Hepatocyte (in vitro differentiated cells): ENCODE data around the gene BICDL2. TPM values are rescaled to one million over a fixed set of nuclear protein-coding genes. Genes with fewer than 3 reads are reported as not detected.

Experiments
- DNase-seq: peaks from one replicate; pipeline ENCODE4 v3.0.0-alpha.2; 2016; ENCODE audit warnings: low spot score
- H2AFZ ChIP-seq: fragments of 200-600 bp; sonication (generic); 2 replicates; pipeline ENCODE4 v1.6.0; 2016; ENCODE audit warnings: antibody characterized with exemption, mild to moderate bottlenecking
- H3K27ac ChIP-seq: fragments of 200-600 bp; sonication (generic); 2 replicates; pipeline ENCODE4 v1.5.1; 2016; ENCODE audit warnings: mild to moderate bottlenecking
- H3K27me3 ChIP-seq: fragments of 200-600 bp; sonication (generic); 2 replicates; pipeline ENCODE4 v1.6.1; 2016
- H3K36me3 ChIP-seq: fragments of 200-600 bp; sonication (generic); replicated peaks from 2 replicates; pipeline ENCODE4 v1.5.1; 2016; ENCODE audit warnings: low read depth; ENCODE audit not compliant: insufficient read depth
- H3K4me1 ChIP-seq: fragments of 200-600 bp; sonication (generic); 2 replicates; pipeline ENCODE4 v1.5.1; 2016; ENCODE audit warnings: mild to moderate bottlenecking, moderate library complexity; ENCODE audit not compliant: insufficient read depth
- H3K4me2 ChIP-seq: fragments of 200-600 bp; sonication (generic); 2 replicates; pipeline ENCODE4 v1.6.0; 2016
- H3K4me3 ChIP-seq: fragments of 200-600 bp; sonication (generic); 2 replicates; pipeline ENCODE4 v1.5.1; 2016; ENCODE audit warnings: mild to moderate bottlenecking
- H3K79me2 ChIP-seq: fragments of 200-600 bp; sonication (generic); 2 replicates; pipeline ENCODE4 v1.6.0; 2017; ENCODE audit warnings: mild to moderate bottlenecking
- H3K9me2 ChIP-seq: fragments of 200-600 bp; sonication (generic); replicated peaks from 2 replicates; pipeline ENCODE4 v1.6.0; 2017; ENCODE audit warnings: mild to moderate bottlenecking; ENCODE audit not compliant: insufficient read depth
- H3K9me3 ChIP-seq: fragments of 200-600 bp; sonication (generic); 2 replicates; pipeline ENCODE4 v1.5.1; 2016; ENCODE audit warnings: low read depth, mild to moderate bottlenecking
- H4K20me1 ChIP-seq: fragments of 200-600 bp; sonication (generic); 2 replicates; pipeline ENCODE4 v1.6.0; 2016; ENCODE audit warnings: mild to moderate bottlenecking; ENCODE audit not compliant: insufficient read depth, poor library complexity, severe bottlenecking
- CTCF ChIP-seq: fragments of 200-600 bp; sonication (generic); IDR thresholded peaks from 2 replicates; pipeline ENCODE4 v1.5.1; 2016; ENCODE audit warnings: antibody characterized with exemption, mild to moderate bottlenecking; ENCODE audit not compliant: poor library complexity
- EZH2 ChIP-seq: fragments of 200-600 bp; sonication (generic); IDR thresholded peaks from 2 replicates; pipeline ENCODE4 v1.6.1; 2016; ENCODE audit warnings: antibody characterized with exemption, mild to moderate bottlenecking, borderline replicate concordance
- EZH2phosphoT487 ChIP-seq: fragments of 200-600 bp; sonication (generic); IDR thresholded peaks from one replicate; pipeline ENCODE4 v1.6.1; 2018; ENCODE audit warnings: antibody characterized with exemption, mild to moderate bottlenecking, low read depth, moderate library complexity; ENCODE audit not compliant: unreplicated experiment, severe bottlenecking
- WGBS: methylation state at CpG from one replicate; pipeline ENCODE4 v1.1.6; 2016; ENCODE audit warnings: low lambda C conversion rate; ENCODE audit errors: missing lambda C conversion rate; 5-methylcytosine and 5-hydroxymethylcytosine counted together
- polyA plus RNA-seq: library from polyadenylated mRNA; unstranded; fragments of >200 nt; fragmentation: Nextera tagmentation; extraction: Ambion mirVana; gene quantifications from 2 replicates; pipeline ENCODE4 v1.2.1, GENCODE V29; 2016
- total RNA-seq: library from RNA; depleted of rRNA; stranded (reverse); fragments of >200 nt; gene quantifications from 2 replicates; pipeline ENCODE4 v1.2.3, GENCODE V29; 2014

BICDL2 gene
- total and polyA plus RNA-seq, 2 experiments from 2014 or later, result 12.3 to 12.8 TPM

- no peaks in the 10 kb centered on the region for H3K36me3 ChIP-seq
- no peaks in the 10 kb centered on the region for H3K9me3 ChIP-seq
- H3K4me1 ChIP-seq, result peaks cover 29% of the 10 kb centered on the region
- H3K27me3 ChIP-seq, result no peaks in the 10 kb centered on the region
- H3K27ac ChIP-seq, result peak overlapping the region; percentile 98
- H2AFZ ChIP-seq, result no peak overlapping the region
- peak; percentile 93 for DNase-seq
- peaks cover 38% of the 10 kb centered on the region for H3K79me2 ChIP-seq
- peaks cover 5% of the 10 kb centered on the region for H4K20me1 ChIP-seq
- peak overlapping the region; percentile 96 for H3K4me3 ChIP-seq
- WGBS, result 15% methylated on average over 18 of the region's 25 CpGs
- peak overlapping the region; percentile 99 for H3K4me2 ChIP-seq
- TF ChIP-seq CTCF (peak; percentile 44), EZH2 (no peak)
- H3K9me2 ChIP-seq, result no peaks in the 10 kb centered on the region
Observed at GRCh38 chr16:3021449-3022207, 15.1 kb downstream of the BICDL2 start.

- 3% methylated on average over 28 of the region's 57 CpGs for WGBS
- TF ChIP-seq CTCF, result no peak
- TF ChIP-seq EZH2phosphoT487, result no peak
- no peak for TF ChIP-seq EZH2
- H3K27me3 ChIP-seq, result no peaks in the 10 kb centered on the region
- H3K9me2 ChIP-seq, result no peaks in the 10 kb centered on the region
- H3K4me1 ChIP-seq, result peaks cover 29% of the 10 kb centered on the region
- peak overlapping the region; percentile 98 for H3K27ac ChIP-seq
- H3K4me2 ChIP-seq, result peak overlapping the region; percentile 99
- no peak overlapping the region for H2AFZ ChIP-seq
- no peaks in the 10 kb centered on the region for H3K9me3 ChIP-seq
- peak; percentile 95 for DNase-seq
- H3K36me3 ChIP-seq, result no peaks in the 10 kb centered on the region
- H3K4me3 ChIP-seq, result peak overlapping the region; percentile 96
- H4K20me1 ChIP-seq, result peaks cover 9% of the 10 kb centered on the region
- peaks cover 43% of the 10 kb centered on the region for H3K79me2 ChIP-seq
Observed at GRCh38 chr16:3020604-3021448, 15.9 kb downstream of the BICDL2 start.

- peak; percentile 95 for DNase-seq
- Histone ChIP-seq H3K36me3 (no peaks in the 10 kb centered on the region), H3K4me1 (peaks cover 29% of the 10 kb centered on the region)
Observed at GRCh38 chr16:3020247-3020603, 16.5 kb downstream of the BICDL2 start, which contains the start of gene TNFRSF12A. TNFRSF12A (plus strand) TSS chr16:3020368; CDS start chr16:3020398, 30 bp downstream.

More at GRCh38 chr16:3020247-3020603, 16.5 kb downstream of the BICDL2 start, which contains the start of gene TNFRSF12A:
- peak within 1 kb of the TSS; percentile 98 for H3K27ac ChIP-seq
- H3K27me3 ChIP-seq, result no peaks in the 10 kb centered on the region
- H3K4me3 ChIP-seq, result peak within 1 kb of the TSS; percentile 96
- H3K79me2 ChIP-seq, result peaks cover 41% of the 10 kb centered on the region
- H3K4me2 ChIP-seq, result peak within 1 kb of the TSS; percentile 99
- WGBS, result 0% methylated on average over 24 of the region's 49 CpGs
- TF ChIP-seq CTCF (no peak), EZH2phosphoT487 (no peak), EZH2 (no peak)
- no peaks in the 10 kb centered on the region for H3K9me2 ChIP-seq
- H2AFZ ChIP-seq, result no peak within 1 kb of the TSS
- no peaks in the 10 kb centered on the region for H3K9me3 ChIP-seq
- H4K20me1 ChIP-seq, result peaks cover 9% of the 10 kb centered on the region
